Body of pancreas (tissue), 4 donors: ENCODE measurements around the gene ARID1B.

Experiments
- CTCF ChIP-seq, 7 experiments: fragments of 450-650 bp in 4 of 7; fragments of 200-600 bp in 3 of 7; sonication (generic) in 3 of 7; IDR thresholded peaks; one replicate each; pipeline ENCODE4 v1.5.1; 2016 to 2019; ENCODE audit warnings: antibody characterized with exemption in 7 of 7
- POLR2A ChIP-seq, 3 donors: fragments of 450-650 bp; IDR thresholded peaks; one replicate each; pipeline ENCODE4 v1.6.1; 2016; ENCODE audit warnings: antibody characterized with exemption in 3 of 3, mild to moderate bottlenecking in 2 of 3

GRCh38 chr6:157155804-157156203 is 378.6 kb downstream of the ARID1B start:
- TF ChIP-seq CTCF (IDR thresholded peaks at IDR 0.05) (no peak), POLR2A (IDR thresholded peaks at IDR 0.05) (no peak)
